Fibroblast of pulmonary artery (primary cell): Measurements from ENCODE around the gene WWP2.

Experiments
- DNase-seq: peaks from one replicate; pipeline ENCODE4 v3.0.0-alpha.2; 2010; ENCODE audit warnings: low read depth
- H3K4me3 ChIP-seq: replicated peaks from 2 replicates; pipeline ENCODE4 v1.5.1; 2011; ENCODE audit warnings: low read depth, mild to moderate bottlenecking, control low read depth, low read length, moderate library complexity
- CTCF ChIP-seq: IDR thresholded peaks from 2 replicates; pipeline ENCODE4 v1.5.1; 2011; ENCODE audit warnings: mild to moderate bottlenecking, control low read depth, low read length, inconsistent platforms; ENCODE audit errors: missing control alignments

The WWP2 gene

GRCh38 chr16:69885722-69886121 lies 123.6 kb downstream of the WWP2 start:
- no peak for TF ChIP-seq CTCF
- DNase-seq: no peak
- H3K4me3 ChIP-seq: no peak overlapping the region

GRCh38 chr16:69886726-69887125 lies 124.6 kb downstream of the WWP2 start:
- no peak for TF ChIP-seq CTCF
- no peak overlapping the region for H3K4me3 ChIP-seq
- DNase-seq: no peak

- H3K4me3 ChIP-seq: no peak overlapping the region
- TF ChIP-seq CTCF: no peak
- DNase-seq: no peak
Observed at GRCh38 chr16:69888005-69888590, 126.0 kb downstream of the WWP2 start.

- DNase-seq: no peak
- no peak for TF ChIP-seq CTCF
- H3K4me3 ChIP-seq: no peak overlapping the region
Observed at GRCh38 chr16:69889295-69889964, 127.3 kb downstream of the WWP2 start.

GRCh38 chr16:69890114-69890891 lies 128.2 kb downstream of the WWP2 start:
- H3K4me3 ChIP-seq: no peak overlapping the region
- no peak for TF ChIP-seq CTCF
- peak; percentile 47 for DNase-seq

- no peak for TF ChIP-seq CTCF
- no peak overlapping the region for H3K4me3 ChIP-seq
- DNase-seq: no peak
Observed at GRCh38 chr16:69890892-69891282, 128.8 kb downstream of the WWP2 start.
